H1 (cell line): Measurements from ENCODE around the gene SSH2. TPM values are rescaled to one million over a fixed set of nuclear protein-coding genes. Genes with fewer than 3 reads are reported as not detected.

ENCODE experiments used
- CTCF ChIA-PET: fragments of 300-600 bp; sonication (Branson Sonifier 250); formaldehyde crosslinking; loops from one replicate; lab custom pipeline; 2021; ENCODE audit not compliant: partially characterized antibody; lab: Charles Lee
- POLR2A ChIA-PET: fragments of 300-600 bp; sonication (Branson Sonifier 250); formaldehyde crosslinking; loops from one replicate; lab custom pipeline; 2021; ENCODE audit warnings: inconsistent platforms; ENCODE audit not compliant: partially characterized antibody; lab: Charles Lee
- DNase-seq, 2 experiments: peaks; one replicate each; pipeline versions ENCODE4 v3.0.0 to v3.0.0-alpha.2; 2010 to 2022; ENCODE audit warnings: low spot score in 2 of 2, low read depth in 1 of 2, mixed read lengths in 1 of 2
- FAIRE-seq: peaks from 2 replicates; lab custom pipeline; 2011; peaks lifted over from hg19 to GRCh38; lab: Jason Lieb, UNC
- H2AFZ ChIP-seq: 2 replicates; pipeline ENCODE4 v1.8.1; 2012; ENCODE audit warnings: low read length, inconsistent platforms
- H2AK5ac ChIP-seq: 2 replicates; pipeline ENCODE4 v1.6.1; 2013; ENCODE audit warnings: low read depth, low read length
- H2BK120ac ChIP-seq: replicated peaks from 2 replicates; pipeline ENCODE3; 2013; ENCODE audit warnings: low read depth, low read length, inconsistent platforms
- H2BK12ac ChIP-seq: 2 replicates; pipeline ENCODE4 v1.6.1; 2013; ENCODE audit warnings: low read depth, low read length
- H2BK15ac ChIP-seq: 2 replicates; pipeline ENCODE4 v1.6.1; 2013; ENCODE audit warnings: low read length
- H2BK20ac ChIP-seq: 2 replicates; pipeline ENCODE4 v1.6.1; 2013; ENCODE audit warnings: low read length
- H2BK5ac ChIP-seq: 2 replicates; pipeline ENCODE4 v1.6.1; 2013; ENCODE audit warnings: low read depth, low read length
- H3K14ac ChIP-seq: 2 replicates; pipeline ENCODE4 v1.6.1; 2013; ENCODE audit warnings: inconsistent platforms; ENCODE audit not compliant: insufficient read length
- H3K18ac ChIP-seq: 2 replicates; pipeline ENCODE4 v1.6.1; 2013; ENCODE audit warnings: low read length; ENCODE audit errors: extremely low read depth
- H3K23ac ChIP-seq: 2 replicates; pipeline ENCODE4 v1.6.1; 2013; ENCODE audit warnings: inconsistent platforms; ENCODE audit not compliant: insufficient read length
- H3K23me2 ChIP-seq: 2 replicates; pipeline ENCODE4 v1.6.1; 2013; ENCODE audit warnings: low read depth, low read length
- H3K27ac ChIP-seq: 2 replicates; pipeline ENCODE4 v1.6.1; 2011; ENCODE audit warnings: low read depth, low read length, inconsistent platforms
- H3K27me3 ChIP-seq, 4 experiments: replicated peaks in 1 of 4; 1 replicate in 1 of 4; 2 replicates in 3 of 4; pipeline versions ENCODE4 v1.6.1 to v1.8.1; 2011 to 2013; ENCODE audit warnings: low read length in 3 of 4, mild to moderate bottlenecking in 3 of 4, inconsistent platforms in 2 of 4, mixed read lengths in 2 of 4, moderate library complexity in 1 of 4; ENCODE audit not compliant: control insufficient read depth in 3 of 4, insufficient read depth in 3 of 4; ENCODE audit errors: extremely low read depth in 1 of 4
- H3K36me3 ChIP-seq, 4 experiments: 2 replicates each; pipeline versions ENCODE4 v1.6.1 to v1.8.1; 2011 to 2013; ENCODE audit warnings: mild to moderate bottlenecking in 4 of 4, low read length in 3 of 4, moderate library complexity in 2 of 4, control low read depth in 1 of 4, inconsistent platforms in 1 of 4; ENCODE audit not compliant: insufficient read depth in 4 of 4, control insufficient read depth in 2 of 4
- H3K4ac ChIP-seq: replicated peaks from 2 replicates; pipeline ENCODE3; 2013; ENCODE audit warnings: low read length, low read depth, mixed read lengths, inconsistent platforms; ENCODE audit not compliant: insufficient read length
- H3K4me1 ChIP-seq, 4 experiments: replicated peaks in 1 of 4; 1 replicate in 1 of 4; 2 replicates in 3 of 4; pipeline versions ENCODE4 v1.6.1 to v1.8.1; 2011 to 2013; ENCODE audit warnings: low read length in 3 of 4, inconsistent platforms in 2 of 4, mixed read lengths in 1 of 4; ENCODE audit not compliant: insufficient read depth in 4 of 4, control insufficient read depth in 3 of 4
- H3K4me2 ChIP-seq, 2 experiments: 2 replicates each; pipeline versions ENCODE4 v1.6.1 to v1.8.1; 2011 to 2013; ENCODE audit warnings: low read depth in 2 of 2, low read length in 2 of 2, control low read depth in 1 of 2, inconsistent platforms in 1 of 2, mild to moderate bottlenecking in 1 of 2; ENCODE audit not compliant: insufficient read depth in 1 of 2
- H3K4me3 ChIP-seq, 4 experiments: fragments of 200-600, 300-600 bp in 1 of 4; sonication (generic), shearing (Covaris generic), sonication (Bioruptor Twin) in 1 of 4; 2 replicates each; pipeline versions ENCODE4 v1.5.1 to v1.8.1; 2011 to 2016; ENCODE audit warnings: low read length in 4 of 4, low read depth in 3 of 4, control low read depth in 2 of 4, inconsistent platforms in 2 of 4, mild to moderate bottlenecking in 2 of 4, mixed read lengths in 1 of 4, moderate library complexity in 1 of 4; ENCODE audit not compliant: insufficient read depth in 2 of 4; ENCODE audit errors: extremely low read depth in 1 of 4
- H3K56ac ChIP-seq: replicated peaks from 2 replicates; pipeline ENCODE3; 2013; ENCODE audit warnings: low read depth, mild to moderate bottlenecking, mixed read lengths, low read length, inconsistent platforms; ENCODE audit not compliant: insufficient read length
- H3K79me1 ChIP-seq: 2 replicates; pipeline ENCODE4 v1.6.1; 2013; ENCODE audit warnings: low read depth, low read length, control low read depth
- H3K79me2 ChIP-seq, 2 experiments: 2 replicates each; pipeline versions ENCODE4 v1.6.1 to v1.8.1; 2012 to 2013; ENCODE audit warnings: low read length in 2 of 2, mild to moderate bottlenecking in 2 of 2, inconsistent platforms in 1 of 2; ENCODE audit not compliant: insufficient read depth in 2 of 2, control insufficient read depth in 1 of 2
- H3K9ac ChIP-seq, 4 experiments: replicated peaks in 1 of 4; 1 replicate in 1 of 4; 2 replicates in 3 of 4; pipeline versions ENCODE4 v1.6.1 to v1.8.1; 2011 to 2013; ENCODE audit warnings: low read depth in 3 of 4, low read length in 3 of 4, control low read depth in 2 of 4, mild to moderate bottlenecking in 2 of 4, moderate library complexity in 2 of 4, inconsistent platforms in 1 of 4; ENCODE audit errors: extremely low read depth in 1 of 4
- H3K9me3 ChIP-seq, 2 experiments: 2 replicates each; pipeline versions ENCODE4 v1.6.1 to v1.8.1; 2012 to 2013; ENCODE audit warnings: mild to moderate bottlenecking in 2 of 2, moderate library complexity in 2 of 2, control low read depth in 1 of 2, inconsistent platforms in 1 of 2, low read depth in 1 of 2, low read length in 1 of 2, mixed read lengths in 1 of 2; ENCODE audit not compliant: insufficient read depth in 2 of 2
- H4K20me1 ChIP-seq, 2 experiments: replicated peaks in 1 of 2; 2 replicates each; pipeline versions ENCODE3 to v1.8.1; 2011 to 2013; ENCODE audit warnings: inconsistent platforms in 2 of 2, low read length in 2 of 2, mild to moderate bottlenecking in 1 of 2; ENCODE audit not compliant: insufficient read depth in 2 of 2, control insufficient read depth in 1 of 2
- H4K5ac ChIP-seq: 2 replicates; pipeline ENCODE4 v1.6.1; 2013; ENCODE audit warnings: low read length, low read depth, mixed read lengths, inconsistent platforms; ENCODE audit not compliant: insufficient read length
- H4K8ac ChIP-seq: 2 replicates; pipeline ENCODE4 v1.8.0; 2013; ENCODE audit warnings: mild to moderate bottlenecking, moderate library complexity, low read length, inconsistent platforms; ENCODE audit not compliant: insufficient read depth; ENCODE audit errors: extremely low read depth
- H4K91ac ChIP-seq: replicated peaks from 2 replicates; pipeline ENCODE3; 2013; ENCODE audit warnings: low read length, mixed read lengths, inconsistent platforms; ENCODE audit not compliant: insufficient read length
- CBX8 ChIP-seq: fragments of 300-800, 300-1000 bp; sonication (generic); IDR thresholded peaks from 2 replicates; pipeline ENCODE4 v1.7.1; 2016; ENCODE audit warnings: low read depth, low read length, borderline replicate concordance
- CREB1 ChIP-seq: IDR thresholded peaks from 2 replicates; pipeline ENCODE4 v1.6.1; 2012; ENCODE audit warnings: inconsistent platforms
- EZH2 ChIP-seq: fragments of 200-600 bp; sonication (generic); IDR thresholded peaks from 2 replicates; pipeline ENCODE4 v1.7.1; 2012; ENCODE audit warnings: low read depth, mild to moderate bottlenecking, moderate library complexity, low read length, inconsistent platforms; ENCODE audit not compliant: severe bottlenecking
- FOSL1 ChIP-seq: IDR thresholded peaks from 2 replicates; pipeline ENCODE4 v1.6.1; 2011; ENCODE audit warnings: mild to moderate bottlenecking, low read depth, low read length, moderate library complexity; ENCODE audit not compliant: insufficient read depth
- JUN ChIP-seq: IDR thresholded peaks from 2 replicates; pipeline ENCODE4 v1.6.1; 2011; ENCODE audit warnings: low read depth, mild to moderate bottlenecking, improper control_type of control experiment, low read length
- POU5F1 ChIP-seq: IDR thresholded peaks from 2 replicates; pipeline ENCODE4 v1.6.1; 2011; ENCODE audit warnings: low read depth, mild to moderate bottlenecking, low read length, moderate library complexity
- RFX5 ChIP-seq: IDR thresholded peaks from 2 replicates; pipeline ENCODE4 v1.6.1; 2011; ENCODE audit warnings: low read depth, low read length, improper control_type of control experiment, borderline replicate concordance
- RXRA ChIP-seq: IDR thresholded peaks from 2 replicates; pipeline ENCODE4 v1.6.1; 2011; ENCODE audit warnings: low read depth, mild to moderate bottlenecking, low read length, moderate library complexity; ENCODE audit not compliant: insufficient read depth
- SIN3A ChIP-seq, 2 experiments: IDR thresholded peaks in 1 of 2; conservative IDR thresholded peaks in 1 of 2; 2 replicates each; pipeline ENCODE4 v1.6.1; 2011 to 2012; ENCODE audit warnings: low read length in 2 of 2, improper control_type of control experiment in 1 of 2, low read depth in 1 of 2, mild to moderate bottlenecking in 1 of 2
- SIX5 ChIP-seq: IDR thresholded peaks from 2 replicates; pipeline ENCODE4 v1.6.1; 2011; ENCODE audit warnings: mild to moderate bottlenecking, low read depth, low read length
- SUZ12 ChIP-seq: fragments of 200-600 bp; sonication (generic); IDR thresholded peaks from 2 replicates; pipeline ENCODE4 v1.6.1; 2012; ENCODE audit warnings: mild to moderate bottlenecking, inconsistent platforms, low read length, moderate library complexity, mixed read lengths
- TAF7 ChIP-seq: optimal IDR thresholded peaks from 2 replicates; pipeline ENCODE3; 2011; ENCODE audit warnings: low read depth, mild to moderate bottlenecking, inconsistent platforms, low read length, moderate library complexity, borderline replicate concordance
- TBP ChIP-seq: IDR thresholded peaks from 2 replicates; pipeline ENCODE4 v1.6.1; 2011; ENCODE audit warnings: low read depth, low read length, improper control_type of control experiment
- WGBS, 2 experiments: shearing (Covaris generic) in 1 of 2; methylation state at CpG; one replicate each; pipeline versions ENCODE4 v1.1.6 to v1.1.7; 2013 to 2015; ENCODE audit warnings: low lambda C conversion rate in 2 of 2, mixed read lengths in 2 of 2, inconsistent platforms in 1 of 2, low coverage in 1 of 2, missing lambda C conversion rate in 1 of 2; ENCODE audit not compliant: insufficient replicate concordance in 2 of 2, insufficient coverage in 1 of 2, insufficient read length in 1 of 2; ENCODE audit errors: extremely low coverage in 1 of 2, missing lambda C conversion rate in 1 of 2; 5-methylcytosine and 5-hydroxymethylcytosine counted together
- polyA plus RNA-seq, 7 experiments: library from polyadenylated mRNA; depleted of rRNA in 3 of 7; stranded (reverse) in 5 of 7; unstranded in 2 of 7; fragments of >200 nt in 5 of 7; fragments of 200-250 nt in 2 of 7; gene quantifications; 1 replicate in 5 of 7; 2 replicates in 1 of 7; 4 replicates in 1 of 7; pipeline versions ENCODE4 v1.2.1 to v1.2.3, GENCODE V29; 2011 to 2013; ENCODE audit warnings: missing spikeins in 2 of 7, mixed read lengths in 2 of 7
- total RNA-seq: library from RNA; stranded (reverse); fragmentation: NEBNext Ultra II Directional; extraction: Animal tissue kit (Norgen Biotek cat#: 25700); gene quantifications from 2 replicates; pipeline ENCODE4 v1.2.1, GENCODE V29; 2021

Gene SSH2
- total and polyA plus RNA-seq, 2 of the 8 experiments (the other 6 are each of a cell fraction or from before 2014, with no cell fraction given), result 5.2 to 15.9 TPM

- Histone ChIP-seq H2BK15ac (no peak overlapping the region), H3K23ac (no peak overlapping the region), H3K79me2 (no peaks in the 10 kb centered on the region), H3K79me1 (no peaks in the 10 kb centered on the region), H3K23me2 (no peaks in the 10 kb centered on the region), H3K4ac (no peak overlapping the region), H2BK20ac (no peak overlapping the region), H3K9me3 (no peaks in the 10 kb centered on the region), H3K27ac (no peak overlapping the region), H3K4me2 (no peak overlapping the region), H2AK5ac (no peak overlapping the region), H3K18ac (no peak overlapping the region), H2BK12ac (no peak overlapping the region), H3K36me3 (no peaks in the 10 kb centered on the region), H3K4me1 (peaks cover 0 to 3% (median 0%) of the 10 kb centered on the region in 4 experiments; a peak in 1 of 7 replicates), H2AFZ (no peak overlapping the region), H3K56ac (no peak overlapping the region), H4K5ac (no peak overlapping the region), H3K14ac (no peak overlapping the region), H2BK120ac (no peak overlapping the region), H3K4me3 (no peak overlapping the region), H3K27me3 (no peaks in the 10 kb centered on the region), H4K8ac (no peak overlapping the region), H2BK5ac (no peak overlapping the region), H3K9ac (no peak overlapping the region), H4K20me1 (no peaks in the 10 kb centered on the region), H4K91ac (no peak overlapping the region)
- no peak for FAIRE-seq
- ChIA-PET POLR2A (no interaction called here), CTCF (interaction anchor here (0.8 kb wide), 1 partner anchor 41 kb away, joined by 3 read pairs; no protein-coding TSS in a partner anchor)
- DNase-seq, result no peak
- WGBS, 2 experiments, result 74% methylated on average over 2 of the region's 2 CpGs; no CpG with 5 or more reads in 1 of the 2 experiments
- TF ChIP-seq RXRA (no peak), FOSL1 (no peak), SUZ12 (no peak), CREB1 (no peak), POU5F1 (no peak), SIN3A (conservative IDR thresholded peaks at IDR 0.05 in 1 of 2, IDR thresholded peaks at IDR 0.05 in 1 of 2; ENCODE audit: low read depth in 1 of 2, low read length in 2 of 2) (no peak), TBP (no peak), RFX5 (no peak), EZH2 (no peak), CBX8 (no peak), JUN (no peak), TAF7 (no peak), SIX5 (no peak)
Measured at GRCh38 chr17:29661213-29661612, 268.8 kb downstream of the SSH2 start.
